Activated effector memory CD4-positive, alpha-beta T cell treated with anti-CD3 and anti-CD28 coated beads, Interleukin-2, amount 50 U/mL, for 16 hours (primary cell): ENCODE measurements around the gene SLC34A3.

ENCODE experiments used
- DNase-seq: peaks from one replicate; pipeline ENCODE4 v3.0.0-alpha.2; 2020

Gene SLC34A3

GRCh38 chr9:137198051-137198901, 32.4 kb upstream of the SLC34A3 start:
- no peak for DNase-seq

GRCh38 chr9:137198902-137199283, 31.8 kb upstream of the SLC34A3 start:
- DNase-seq, result no peak

GRCh38 chr9:137199411-137200121, 31.1 kb upstream of the SLC34A3 start:
- no peak for DNase-seq

GRCh38 chr9:137200311-137201204, 30.1 kb upstream of the SLC34A3 start, which contains the start of gene TPRN:
TSS of gene TPRN (minus strand) at chr9:137200741. CDS start at chr9:137200711, 30 bp downstream.
- DNase-seq, result peak; percentile 100

- DNase-seq, result no peak
Measured at GRCh38 chr9:137201205-137201868, 29.4 kb upstream of the SLC34A3 start.

GRCh38 chr9:137202966-137203365, 27.7 kb upstream of the SLC34A3 start:
- no peak for DNase-seq

- DNase-seq, result no peak
Measured at GRCh38 chr9:137204731-137205125, 26.0 kb upstream of the SLC34A3 start.

- DNase-seq, result peak; percentile 98
Measured at GRCh38 chr9:137205126-137206069, 25.3 kb upstream of the SLC34A3 start, which contains the start of the genes NDOR1 and TMEM203. TSS of gene NDOR1 (plus strand) at chr9:137205700. CDS start at chr9:137205778, 78 bp downstream. TSS of gene TMEM203 (minus strand) at chr9:137205648. CDS start at chr9:137205414, 234 bp downstream.

- DNase-seq, result no peak
Measured at GRCh38 chr9:137206602-137207001, 24.1 kb upstream of the SLC34A3 start.

GRCh38 chr9:137211532-137211931, 19.2 kb upstream of the SLC34A3 start:
- no peak for DNase-seq

GRCh38 chr9:137212520-137212919, 18.2 kb upstream of the SLC34A3 start:
- DNase-seq, result no peak

GRCh38 chr9:137213160-137214060, 17.3 kb upstream of the SLC34A3 start:
- no peak for DNase-seq

GRCh38 chr9:137214620-137215019, 16.1 kb upstream of the SLC34A3 start:
- DNase-seq, result no peak

- no peak for DNase-seq
Measured at GRCh38 chr9:137215196-137215986, 15.3 kb upstream of the SLC34A3 start.

GRCh38 chr9:137216188-137216965, 14.3 kb upstream of the SLC34A3 start:
- DNase-seq, result no peak

- DNase-seq, result no peak
Measured at GRCh38 chr9:137217276-137218211, 13.2 kb upstream of the SLC34A3 start.

- no peak for DNase-seq
Measured at GRCh38 chr9:137218212-137218753, 12.4 kb upstream of the SLC34A3 start.
